Measurements from ENCODE around the gene CDKAL1. TPM values are rescaled to one million over a fixed set of nuclear protein-coding genes. Genes with fewer than 3 reads are reported as not detected.
"Not testable (repeated sequence)": the region's sequence is repeated elsewhere in the genome, so short reads cannot be mapped to it uniquely, and the experiment has no call there.

CDKAL1 gene
- total RNA-seq, 1 donor from 2014 or later = 11.2 TPM

DNA sequence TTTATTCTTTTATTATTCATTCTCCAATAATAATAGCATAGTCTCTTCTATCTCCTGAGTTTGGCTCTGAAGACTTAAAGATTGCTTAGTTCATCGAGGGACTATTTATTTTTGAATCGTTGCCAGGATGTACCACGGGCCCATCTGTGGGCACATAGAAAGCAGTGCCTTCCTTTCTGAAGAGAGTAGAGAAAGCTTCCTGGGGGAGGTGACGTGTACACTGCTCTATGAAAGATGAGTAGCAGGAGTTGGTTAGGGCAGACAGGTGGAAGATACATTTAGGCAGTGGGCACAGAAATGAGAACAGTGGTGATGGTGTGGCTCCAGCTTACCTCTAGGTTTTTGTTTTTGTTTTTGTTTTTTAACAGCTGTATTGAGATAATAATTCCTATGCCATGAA, 98.4 kb downstream of the CDKAL1 start:
- DNase-seq (ENCODE audit: extremely low read depth, low read depth, low spot score) = no peak

DNA sequence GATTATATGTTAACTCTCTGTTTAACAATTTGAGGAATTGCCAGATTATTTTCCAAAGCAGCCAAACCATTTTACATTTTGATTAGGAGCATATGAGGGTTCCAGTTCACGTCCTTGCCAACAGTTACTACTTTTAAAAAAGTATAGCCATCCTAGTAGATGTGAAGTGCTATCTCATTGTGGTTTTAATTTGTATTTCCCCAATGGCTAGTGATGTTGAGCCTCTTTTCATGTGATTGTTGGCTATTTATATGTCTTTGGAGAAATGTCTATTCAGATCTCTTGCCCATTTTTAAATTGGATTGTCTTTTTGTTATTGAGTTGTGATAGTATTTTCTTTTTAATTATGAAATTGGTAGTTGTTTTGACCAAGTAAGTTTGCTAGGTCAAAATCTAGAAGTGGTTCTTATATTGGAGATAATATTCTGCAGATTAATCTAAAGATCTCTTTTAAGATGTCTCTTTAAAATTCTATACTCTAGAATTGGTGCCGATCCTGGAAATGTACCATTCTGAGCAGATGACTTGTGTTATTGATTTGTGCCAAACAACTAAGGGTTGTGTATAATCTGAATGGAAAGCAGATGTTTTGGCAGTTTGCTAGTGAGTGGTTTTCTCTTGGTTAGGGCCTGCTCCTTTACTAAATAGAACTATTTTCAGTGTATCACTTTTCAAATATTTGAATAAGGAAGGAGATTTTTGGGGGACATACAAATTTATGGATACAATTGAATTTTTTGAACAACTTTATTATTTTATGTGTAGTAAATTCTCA, 99.5 kb downstream of the CDKAL1 start:
- DNase-seq (ENCODE audit: extremely low read depth, low read depth, low spot score) = no peak

DNA sequence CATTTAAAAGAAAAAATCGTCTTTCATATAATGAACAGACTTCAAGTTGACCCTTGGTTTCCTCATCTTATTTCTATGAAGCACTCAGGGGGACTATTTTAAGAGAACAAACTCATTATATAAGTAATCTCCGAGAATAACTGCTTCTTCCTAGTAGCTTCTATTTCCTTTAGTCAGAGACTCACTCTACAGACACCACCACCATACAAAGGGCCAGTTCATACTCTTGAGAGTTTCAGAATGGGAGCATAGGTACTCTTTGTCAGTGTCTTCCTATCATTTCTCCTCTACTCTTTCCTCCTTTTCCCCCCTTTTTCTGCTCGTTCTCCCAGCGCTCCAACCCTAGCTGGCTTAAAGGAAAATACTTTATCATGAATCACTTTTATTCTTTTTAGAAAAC, 104.9 kb downstream of the CDKAL1 start:
- no peak for DNase-seq (ENCODE audit: extremely low read depth, low read depth, low spot score)

DNA sequence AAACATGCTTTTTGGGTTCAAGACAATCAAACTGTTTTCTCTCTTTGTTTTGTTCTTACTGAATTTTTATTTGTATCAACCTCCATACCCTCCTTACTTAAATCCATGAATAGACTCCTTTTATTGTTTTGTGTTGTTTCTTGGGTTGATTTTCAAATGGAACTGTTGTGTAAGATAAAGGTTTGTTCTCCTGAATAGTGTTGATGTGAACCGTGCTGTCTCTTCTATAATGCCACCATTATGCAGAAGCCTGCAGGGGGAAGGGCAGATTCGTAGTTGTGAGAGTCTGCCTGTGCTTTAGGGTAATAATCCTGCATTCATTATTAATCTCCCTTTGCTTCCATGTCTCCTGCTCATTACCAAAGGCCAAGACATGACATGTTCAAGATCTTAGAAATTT, 105.9 kb downstream of the CDKAL1 start:
- DNase-seq (ENCODE audit: extremely low read depth, low read depth, low spot score) = no peak

DNA sequence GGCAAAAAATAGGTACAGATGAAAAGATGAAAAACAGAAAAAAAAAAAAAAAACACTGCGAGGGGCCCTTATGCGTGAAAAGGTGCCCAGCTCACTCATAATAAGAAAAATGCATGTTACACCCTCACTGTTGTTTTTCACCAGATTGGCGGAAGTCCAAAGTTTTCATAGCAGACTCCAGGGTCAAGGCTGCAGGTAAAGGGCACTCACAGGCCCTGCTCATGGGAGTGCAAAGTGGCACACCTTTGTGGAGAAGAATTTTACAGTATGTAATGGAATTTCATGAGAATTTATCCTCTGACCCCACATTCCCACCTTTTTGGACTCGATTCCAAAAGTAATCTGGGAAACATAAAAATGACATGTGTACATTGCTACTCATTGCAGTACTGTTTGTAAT, 108.2 kb downstream of the CDKAL1 start:
- DNase-seq (ENCODE audit: extremely low read depth, low read depth, low spot score) = no peak

DNA sequence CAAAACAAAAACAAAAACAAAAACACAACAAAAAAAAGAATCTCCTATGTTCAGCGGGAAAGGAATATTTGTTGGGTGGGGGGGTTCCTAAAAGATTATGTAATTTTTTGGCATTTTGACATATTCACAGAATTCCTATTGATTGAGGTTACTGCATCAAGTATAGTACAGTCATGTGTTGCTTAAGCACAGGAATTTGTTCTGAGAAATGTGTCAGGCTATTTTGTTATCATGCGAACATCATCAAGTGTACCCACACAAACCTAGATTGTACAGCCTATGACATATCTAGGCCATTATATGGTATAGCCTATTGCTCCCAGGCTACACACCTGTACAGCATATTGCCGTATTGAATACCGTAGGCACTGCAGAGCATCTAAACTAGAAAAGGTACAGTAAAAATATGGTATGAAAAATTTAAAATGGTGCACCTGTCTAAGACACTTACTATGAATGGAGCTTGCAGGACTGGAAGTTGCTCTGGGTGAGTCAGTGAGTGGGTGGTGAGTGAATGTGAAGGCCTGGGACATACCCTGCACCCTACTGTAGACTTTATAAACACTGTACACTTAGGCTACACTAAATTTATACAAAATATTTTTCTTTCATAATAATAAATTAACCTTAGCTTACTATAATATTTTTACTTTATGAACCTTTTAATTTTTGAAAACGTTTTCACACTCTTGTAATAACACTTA, 110.6 kb downstream of the CDKAL1 start:
- DNase-seq (ENCODE audit: extremely low read depth, low read depth, low spot score) = no peak

DNA sequence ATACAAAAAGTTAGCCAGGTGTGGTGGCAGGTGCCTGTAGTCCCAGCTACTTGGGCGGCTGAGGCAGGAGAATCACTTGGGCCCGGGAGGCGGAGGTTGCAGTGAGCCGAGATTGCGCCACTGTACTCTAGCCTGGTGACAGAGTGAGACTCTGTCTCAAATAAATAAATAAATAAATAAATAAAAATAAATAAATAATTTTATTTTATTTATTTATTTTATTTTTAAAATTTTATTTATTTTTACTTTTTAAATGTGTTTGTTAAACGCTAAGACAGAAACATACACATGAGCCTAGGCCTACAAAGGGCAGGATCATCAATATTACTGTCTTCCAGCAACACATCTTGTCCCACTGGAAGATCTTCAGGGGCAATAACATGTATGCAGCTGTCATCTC, 111.3 kb downstream of the CDKAL1 start:
- DNase-seq (ENCODE audit: extremely low read depth, low read depth, low spot score) = not testable (repeated sequence)

DNA sequence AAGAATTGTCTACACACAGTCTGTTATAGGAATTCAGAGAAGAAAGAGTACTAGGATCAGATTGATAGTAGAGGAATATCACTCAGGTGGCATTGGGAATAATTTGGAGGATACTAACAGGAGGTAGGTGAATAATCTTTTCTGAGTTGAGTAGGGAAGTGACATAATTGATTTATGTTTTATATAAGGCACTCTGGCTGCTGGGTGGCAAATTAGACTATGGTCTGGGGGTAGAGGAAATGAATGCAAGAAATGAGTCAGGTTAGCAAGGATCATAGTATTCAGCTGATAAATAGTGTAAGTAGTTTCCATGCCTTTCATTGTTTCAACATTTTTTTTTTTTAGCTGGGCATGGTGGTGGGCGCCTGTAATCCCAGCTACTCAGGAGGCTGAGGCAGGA, 113.3 kb downstream of the CDKAL1 start:
- no peak for DNase-seq (ENCODE audit: extremely low read depth, low read depth, low spot score)

DNA sequence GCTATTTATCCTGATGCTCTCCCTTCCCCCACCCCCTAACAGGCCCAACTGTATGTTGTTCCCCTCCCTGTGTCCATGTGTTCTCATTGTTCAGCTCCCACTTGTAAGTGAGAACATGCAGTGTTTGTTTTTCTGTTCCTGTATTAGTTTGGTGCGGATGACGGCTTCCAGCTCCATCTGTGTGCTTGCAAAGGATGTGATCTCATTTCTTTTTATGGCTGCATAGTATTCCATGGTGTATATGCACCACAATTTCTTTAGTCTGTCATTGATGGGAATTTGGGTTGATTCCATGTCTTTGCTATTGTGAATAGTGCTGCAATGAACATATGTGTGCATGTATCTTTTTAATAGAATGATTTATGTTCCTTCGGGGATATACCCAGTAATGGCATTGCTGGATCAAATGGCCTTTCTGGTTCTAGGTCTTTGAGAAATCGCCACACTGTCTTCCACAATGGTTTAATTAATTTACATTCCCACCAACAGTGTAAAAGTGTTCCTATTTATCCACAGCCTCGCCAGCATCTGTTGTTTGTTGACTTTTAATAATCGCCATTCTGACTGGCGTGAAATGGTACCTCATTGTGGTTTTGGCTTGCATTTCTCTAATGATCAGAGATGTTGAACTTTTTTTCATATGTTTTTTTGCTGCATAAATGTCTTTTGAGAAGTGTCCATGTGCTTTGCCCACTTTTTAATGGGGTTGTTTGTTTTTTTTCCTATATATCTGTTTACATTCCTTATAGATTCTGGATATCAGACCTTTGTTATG, 115.6 kb downstream of the CDKAL1 start:
- DNase-seq (ENCODE audit: extremely low read depth, low read depth, low spot score) = not testable (repeated sequence)

DNA sequence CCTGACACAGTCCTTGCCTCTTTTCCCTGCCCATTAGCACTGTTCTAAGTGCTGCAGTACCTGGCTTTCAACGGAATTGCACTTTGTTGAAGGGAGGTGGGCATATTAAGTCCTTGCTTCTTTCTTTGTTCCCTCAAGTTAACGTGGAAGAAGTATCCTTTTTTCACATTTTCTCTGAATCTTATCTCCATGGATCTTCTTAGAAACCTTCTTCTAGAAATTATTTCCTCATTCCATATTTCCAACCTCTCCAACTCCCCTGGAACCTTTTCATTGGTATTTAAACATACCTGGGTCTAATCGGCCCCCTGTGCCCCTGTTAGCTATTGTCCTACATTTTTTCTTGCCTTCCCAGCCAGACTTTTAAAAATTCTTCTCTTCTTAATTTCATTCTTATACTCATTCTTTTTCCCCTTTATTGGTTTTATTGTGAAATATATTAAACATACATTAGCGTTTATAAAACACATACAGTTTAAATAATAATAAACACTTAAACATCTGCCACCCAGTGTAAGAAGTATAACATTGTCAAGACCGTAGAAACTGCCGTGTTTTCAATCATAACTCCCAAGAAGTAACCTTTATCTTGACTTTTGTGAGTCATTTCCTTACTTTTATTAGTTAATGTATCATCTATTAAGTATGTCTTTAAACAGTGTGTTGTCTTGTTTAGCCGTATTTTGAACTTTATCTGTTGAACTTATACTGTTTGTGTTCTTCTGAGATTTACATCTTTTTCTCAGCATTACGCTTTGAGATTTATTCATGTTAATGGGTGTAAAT, 118.2 kb downstream of the CDKAL1 start:
- DNase-seq (ENCODE audit: extremely low read depth, low read depth, low spot score) = peak; percentile 18

DNA sequence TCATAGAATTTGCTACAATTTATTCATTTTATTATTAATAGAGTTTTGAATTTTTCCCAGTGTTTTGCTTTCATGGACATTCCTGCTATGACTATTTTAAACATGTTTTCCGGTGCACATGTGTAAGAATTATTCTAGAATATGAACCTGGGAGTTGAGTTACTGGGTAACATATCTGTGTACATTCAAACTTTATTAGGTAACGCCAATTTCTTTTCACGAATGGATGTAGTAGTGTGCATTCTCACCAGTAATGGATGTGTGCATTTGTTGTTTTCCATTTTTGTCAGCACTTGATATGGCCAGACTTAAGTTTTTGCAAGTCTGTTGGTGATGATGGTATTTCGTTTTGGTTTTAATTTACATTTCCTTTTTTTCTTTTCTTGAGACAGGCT, 118.8 kb downstream of the CDKAL1 start:
- DNase-seq (ENCODE audit: extremely low read depth, low read depth, low spot score) = no peak

DNA sequence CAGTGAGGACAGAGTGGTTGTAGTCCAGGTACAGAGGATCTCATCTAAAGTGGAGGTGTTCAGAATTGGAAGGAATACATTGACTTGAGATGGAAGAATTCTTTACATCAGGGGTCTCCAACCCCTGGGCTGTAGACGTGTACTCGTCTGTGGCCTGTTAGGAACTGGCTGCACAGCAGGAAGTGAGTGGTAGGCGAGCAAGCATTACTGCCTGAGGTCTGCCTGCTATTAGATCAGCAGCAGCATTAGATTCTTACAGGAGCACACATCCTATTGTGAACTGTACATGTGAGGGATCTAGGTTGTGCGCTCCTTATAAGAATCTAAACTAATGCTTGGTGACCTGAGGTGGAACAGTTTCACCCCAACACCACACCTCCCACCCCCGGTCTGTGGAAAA, 121.1 kb downstream of the CDKAL1 start:
- no peak for DNase-seq (ENCODE audit: extremely low read depth, low read depth, low spot score)

DNA sequence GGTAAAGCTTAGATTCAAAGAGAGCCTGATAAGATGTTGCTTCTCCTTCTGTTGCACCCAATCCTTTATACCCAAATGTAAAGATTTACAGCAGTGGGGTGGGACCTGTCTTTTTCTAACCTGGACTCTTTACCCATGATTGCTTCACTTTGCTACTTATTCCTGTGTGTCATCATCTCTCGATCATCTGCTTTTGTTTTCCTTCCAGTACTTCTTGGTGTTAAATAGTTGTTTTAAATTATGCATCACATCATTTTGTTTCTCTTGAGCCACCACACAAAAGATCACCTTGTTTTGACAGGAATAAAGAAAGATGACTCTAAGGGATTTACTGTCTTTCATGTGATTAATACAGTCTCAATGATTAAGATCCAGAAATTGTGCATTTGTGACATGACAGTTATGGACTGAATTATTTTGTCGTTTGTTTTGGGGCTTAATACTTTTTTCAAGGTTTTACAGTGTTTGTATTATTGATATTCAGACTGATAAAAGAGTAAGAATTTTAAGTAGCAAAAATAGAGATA, 123.1 kb downstream of the CDKAL1 start:
- DNase-seq (ENCODE audit: extremely low read depth, low read depth, low spot score) = no peak

DNA sequence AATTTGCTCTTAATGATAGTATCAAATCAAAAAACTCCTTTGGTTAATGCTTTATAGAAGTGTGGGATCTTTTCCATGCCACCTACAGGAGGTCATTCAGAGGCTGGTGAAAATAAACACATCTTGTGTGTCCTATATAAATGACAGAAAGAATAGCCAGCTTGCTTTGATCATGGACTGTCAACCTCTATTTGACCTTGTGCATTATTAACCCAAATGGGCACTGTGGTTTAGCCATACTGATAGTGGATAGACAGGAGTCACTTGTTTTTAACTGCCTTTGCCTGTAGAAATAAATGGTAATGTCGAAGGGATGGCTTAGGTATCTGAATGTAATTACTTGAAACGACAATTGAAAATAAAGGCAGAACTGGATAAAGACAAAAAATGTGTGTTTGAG, 123.8 kb downstream of the CDKAL1 start:
- DNase-seq (ENCODE audit: extremely low read depth, low read depth, low spot score) = no peak

DNA sequence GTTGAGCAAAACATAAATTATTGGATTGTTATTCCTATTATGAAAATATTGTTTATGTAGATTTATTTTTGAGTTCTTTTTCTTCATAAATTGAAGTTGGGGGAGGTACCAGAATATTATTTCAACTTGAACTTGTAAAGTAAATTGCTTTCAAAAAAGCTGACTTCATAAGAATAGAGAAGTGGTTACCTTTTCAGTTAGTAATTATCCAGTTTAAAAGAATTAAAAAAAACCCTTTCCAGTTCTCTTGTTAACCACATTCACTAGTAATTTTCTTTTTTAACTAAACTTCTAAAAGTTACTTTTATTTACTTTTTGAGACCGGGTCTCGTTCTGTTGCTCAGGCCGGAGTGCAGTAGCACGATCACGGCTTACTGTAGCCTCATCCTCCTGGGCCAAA, 124.3 kb downstream of the CDKAL1 start:
- no peak for DNase-seq (ENCODE audit: extremely low read depth, low read depth, low spot score)

DNA sequence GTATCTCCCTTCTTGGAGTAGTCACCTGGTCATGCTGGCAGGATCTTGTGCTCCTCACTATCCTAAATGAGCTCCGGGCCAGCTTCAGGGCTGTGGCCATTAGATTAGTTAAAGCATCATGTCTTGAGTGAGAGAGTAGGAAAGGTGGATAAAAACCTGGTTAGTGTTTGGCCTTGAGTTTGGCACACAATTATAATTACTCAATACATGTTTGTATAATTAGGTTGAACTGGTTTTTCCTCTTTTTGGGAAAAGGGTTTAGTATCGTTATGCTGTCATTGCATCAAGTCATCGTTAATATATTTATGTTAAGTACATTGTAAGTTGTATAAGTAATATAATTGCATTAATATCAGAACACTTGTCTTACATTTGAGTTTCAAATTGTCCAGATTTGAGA, 126.3 kb downstream of the CDKAL1 start:
- DNase-seq (ENCODE audit: extremely low read depth, low read depth, low spot score) = no peak

DNA sequence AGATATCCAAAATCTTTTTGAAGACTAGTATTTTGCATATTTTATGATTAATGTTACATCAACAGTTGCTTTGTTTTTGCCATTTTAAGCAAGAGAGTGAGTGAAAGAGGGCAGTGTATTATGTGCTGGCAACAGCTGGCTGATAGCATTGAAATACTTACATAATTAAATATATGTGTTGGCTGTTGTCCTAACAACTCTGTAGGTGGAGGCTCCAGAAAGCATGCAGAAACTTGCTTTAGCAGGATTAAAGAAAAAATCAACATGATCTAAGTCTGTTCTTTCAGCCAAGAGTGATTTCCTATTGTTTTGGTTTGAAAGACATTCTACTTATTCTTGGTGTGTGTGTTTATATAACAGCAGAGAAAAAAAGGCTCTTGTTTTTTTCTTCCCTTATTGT, 127.5 kb downstream of the CDKAL1 start:
- DNase-seq (ENCODE audit: extremely low read depth, low read depth, low spot score) = no peak

DNA sequence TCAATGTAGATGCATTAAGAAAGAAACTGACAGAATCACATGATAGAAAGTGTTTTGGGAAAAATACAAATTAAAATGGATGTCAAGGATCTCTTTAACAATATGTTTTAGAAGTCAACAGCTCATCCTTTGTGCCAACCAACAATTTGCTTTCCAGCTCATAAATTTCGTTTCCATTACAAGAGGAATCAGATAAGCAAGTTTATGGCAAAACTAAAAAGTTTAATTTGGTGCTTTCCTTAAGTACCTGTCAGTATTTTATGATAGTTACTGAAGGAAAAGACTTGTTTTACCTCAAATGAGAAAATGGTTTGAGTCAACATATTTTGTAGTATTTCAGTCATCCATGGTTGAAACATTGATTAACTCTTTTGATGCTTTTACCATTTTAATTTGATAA, 130.0 kb downstream of the CDKAL1 start:
- DNase-seq (ENCODE audit: extremely low read depth, low read depth, low spot score) = no peak

DNA sequence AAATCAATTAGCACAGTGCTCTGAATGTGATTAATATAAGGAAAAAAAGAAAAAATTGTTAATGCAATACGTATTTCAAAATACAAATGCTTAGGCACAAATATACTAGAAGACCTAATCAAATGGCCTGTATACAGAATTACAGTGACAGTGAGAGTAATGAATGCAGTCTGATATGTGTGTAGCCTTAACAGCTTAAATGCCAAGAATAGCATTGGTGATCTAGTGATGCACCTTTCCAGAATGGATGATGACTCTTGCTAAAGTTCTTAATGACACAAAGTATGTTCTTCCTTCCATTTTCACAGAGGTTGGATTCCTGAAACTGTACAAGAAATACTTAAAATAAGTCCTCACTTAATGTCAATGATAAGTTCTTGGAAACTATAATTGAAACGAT, 131.0 kb downstream of the CDKAL1 start:
- no peak for DNase-seq (ENCODE audit: extremely low read depth, low read depth, low spot score)

DNA sequence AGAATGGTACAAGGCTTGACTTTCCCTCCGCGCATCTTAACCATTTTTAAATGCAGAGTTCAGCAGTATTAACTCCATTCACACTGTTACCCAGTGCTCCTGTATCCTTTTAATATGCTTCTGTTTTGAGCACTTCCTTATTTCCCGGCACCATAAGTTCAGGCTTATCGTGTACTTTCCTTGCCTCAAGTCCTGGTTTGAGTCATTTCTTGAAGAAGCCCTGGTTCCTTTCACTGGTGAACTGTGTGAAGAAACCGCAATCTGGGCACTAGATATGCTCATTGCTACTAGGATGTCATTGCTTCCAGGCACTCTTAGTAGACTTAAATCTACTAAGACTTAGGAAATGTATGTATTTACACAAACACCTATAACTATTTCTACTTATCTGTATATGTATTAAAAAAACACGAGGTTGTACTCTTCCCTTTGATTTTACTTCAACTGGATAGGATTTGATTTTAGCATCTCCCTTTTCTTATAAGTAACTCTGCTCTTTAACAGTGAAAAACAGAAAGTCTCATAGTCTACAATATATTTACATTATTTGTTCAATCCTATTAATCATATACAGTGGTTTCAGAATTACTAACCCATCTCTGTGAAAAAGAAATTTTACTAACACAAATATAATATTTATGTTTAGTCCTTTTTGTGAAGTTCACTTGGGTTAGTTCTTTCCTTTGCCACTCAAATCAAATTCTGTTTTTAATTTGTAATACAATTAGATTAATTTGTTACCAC, 135.5 kb downstream of the CDKAL1 start:
- DNase-seq (ENCODE audit: extremely low read depth, low read depth, low spot score) = no peak

All from glomerular endothelial cell (primary cell).